Gastrocnemius medialis (tissue), 4 donors: ENCODE data around the gene GRIN2A.

Source experiments
- CTCF ChIP-seq, 5 experiments: fragments of 450-650 bp in 3 of 5; fragments of 200-600 bp in 2 of 5; sonication (generic) in 2 of 5; IDR thresholded peaks in 4 of 5; conservative IDR thresholded peaks in 1 of 5; 1 replicate in 4 of 5; 2 replicates in 1 of 5; pipeline ENCODE4 v1.5.1; 2016 to 2019; ENCODE audit warnings: antibody characterized with exemption in 5 of 5, mild to moderate bottlenecking in 3 of 5, moderate library complexity in 3 of 5
- POLR2A ChIP-seq, 2 donors: fragments of 450-650 bp; IDR thresholded peaks; one replicate each; pipeline ENCODE4 v1.6.1; 2017; ENCODE audit warnings: antibody characterized with exemption in 2 of 2, mild to moderate bottlenecking in 2 of 2, moderate library complexity in 2 of 2

GRCh38 chr16:10172848-10173655 is 9.2 kb downstream of the GRIN2A start:
- no peak for TF ChIP-seq CTCF (IDR thresholded peaks at IDR 0.05 in 4 of 5, conservative IDR thresholded peaks at IDR 0.05 in 1 of 5)
- TF ChIP-seq POLR2A (IDR thresholded peaks at IDR 0.05) = no peak
